ENCODE results near the gene PLS1. TPM values are rescaled to one million over a fixed set of nuclear protein-coding genes. Genes with fewer than 3 reads are reported as not detected.

The PLS1 gene
- polyA plus RNA-seq, 1 of the 3 experiments (the other 2 are of a cell fraction) = 2.9 TPM

DNA sequence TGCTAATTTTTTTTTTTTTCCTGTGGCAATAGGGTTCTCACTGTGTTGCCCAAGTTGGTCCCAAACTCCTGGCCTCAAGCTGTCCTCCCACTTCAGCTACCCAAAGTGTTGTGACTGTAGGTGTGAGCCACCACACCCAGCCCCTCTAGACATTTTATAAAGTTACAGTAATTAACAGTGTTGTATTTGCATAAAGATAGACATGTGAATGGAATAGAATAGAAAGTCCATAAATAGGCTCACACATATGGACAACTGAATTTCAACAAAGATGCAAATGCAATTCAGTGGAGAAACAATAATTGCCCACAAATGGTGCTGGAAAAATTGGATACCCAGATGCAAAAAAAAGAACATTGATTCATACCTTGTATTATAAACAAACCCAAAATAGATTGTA, 39.9 kb downstream of the PLS1 start:
- ChIA-PET POLR2A (no interaction called here), CTCF (no interaction called here)
- Histone ChIP-seq H3K9me3 (no peaks in the 10 kb centered on the region), H4K20me1 (ENCODE audit: insufficient read depth) (no peaks in the 10 kb centered on the region), H3K79me2 (ENCODE audit: insufficient read depth) (no peaks in the 10 kb centered on the region), H3K9ac (no peak overlapping the region), H3K36me3 (replicated peaks in 1 of 2; ENCODE audit: control insufficient read depth in 1 of 2, insufficient read depth in 2 of 2, low read length in 1 of 2) (no peaks in the 10 kb centered on the region), H3K27ac (ENCODE audit: low read depth in 2 of 2, low read length in 1 of 2) (no peak overlapping the region), H3K4me1 (ENCODE audit: control insufficient read depth in 1 of 2, insufficient read depth in 2 of 2, low read depth in 1 of 2, low read length in 1 of 2) (no peaks in the 10 kb centered on the region), H3K9me2 (no peaks in the 10 kb centered on the region), H3F3A (replicated peaks; ENCODE audit: insufficient read depth) (no peaks in the 10 kb centered on the region), H3K27me3 (ENCODE audit: insufficient read depth) (no peaks in the 10 kb centered on the region), H3K4me3 (ENCODE audit: low read depth in 2 of 2, low read length in 1 of 2) (no peak overlapping the region), H3K4me2 (no peak overlapping the region), H2AFZ (ENCODE audit: low read depth) (no peak overlapping the region)
- no peak for DNase-seq
- TF ChIP-seq, protein P1, sequence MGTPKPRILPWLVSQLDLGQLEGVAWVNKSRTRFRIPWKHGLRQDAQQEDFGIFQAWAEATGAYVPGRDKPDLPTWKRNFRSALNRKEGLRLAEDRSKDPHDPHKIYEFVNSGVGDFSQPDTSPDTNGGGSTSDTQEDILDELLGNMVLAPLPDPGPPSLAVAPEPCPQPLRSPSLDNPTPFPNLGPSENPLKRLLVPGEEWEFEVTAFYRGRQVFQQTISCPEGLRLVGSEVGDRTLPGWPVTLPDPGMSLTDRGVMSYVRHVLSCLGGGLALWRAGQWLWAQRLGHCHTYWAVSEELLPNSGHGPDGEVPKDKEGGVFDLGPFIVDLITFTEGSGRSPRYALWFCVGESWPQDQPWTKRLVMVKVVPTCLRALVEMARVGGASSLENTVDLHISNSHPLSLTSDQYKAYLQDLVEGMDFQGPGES (IDR thresholded peaks at IDR 0.05; ENCODE audit: low read depth, low read length) = no peak
- TF ChIP-seq NRF1 (IDR thresholded peaks at IDR 0.05; ENCODE audit: low read depth, low read length) (no peak), FOSL2 (IDR thresholded peaks at IDR 0.05; ENCODE audit: borderline replicate concordance, low read depth) (no peak), EZH2phosphoT487 (IDR thresholded peaks at IDR 0.05; ENCODE audit: borderline replicate concordance, low read depth) (no peak), MEF2A (IDR thresholded peaks at IDR 0.05; ENCODE audit: borderline replicate concordance, low read depth) (no peak), JUND (IDR thresholded peaks at IDR 0.05) (no peak), POLR2AphosphoS5 (IDR thresholded peaks at IDR 0.05; ENCODE audit: low read depth, low read length) (no peak), RCOR1 (IDR thresholded peaks at IDR 0.05; ENCODE audit: low read length) (no peak), SMC3 (IDR thresholded peaks at IDR 0.05; ENCODE audit: low read depth, low read length) (no peak), TCF12 (IDR thresholded peaks at IDR 0.05) (no peak), NFIC (IDR thresholded peaks at IDR 0.05; ENCODE audit: borderline replicate concordance) (no peak), YY1 (IDR thresholded peaks at IDR 0.05; ENCODE audit: low read depth) (no peak), RFX5 (IDR thresholded peaks at IDR 0.05; ENCODE audit: low read length) (no peak)
- TF ChIP-seq, protein P2, sequence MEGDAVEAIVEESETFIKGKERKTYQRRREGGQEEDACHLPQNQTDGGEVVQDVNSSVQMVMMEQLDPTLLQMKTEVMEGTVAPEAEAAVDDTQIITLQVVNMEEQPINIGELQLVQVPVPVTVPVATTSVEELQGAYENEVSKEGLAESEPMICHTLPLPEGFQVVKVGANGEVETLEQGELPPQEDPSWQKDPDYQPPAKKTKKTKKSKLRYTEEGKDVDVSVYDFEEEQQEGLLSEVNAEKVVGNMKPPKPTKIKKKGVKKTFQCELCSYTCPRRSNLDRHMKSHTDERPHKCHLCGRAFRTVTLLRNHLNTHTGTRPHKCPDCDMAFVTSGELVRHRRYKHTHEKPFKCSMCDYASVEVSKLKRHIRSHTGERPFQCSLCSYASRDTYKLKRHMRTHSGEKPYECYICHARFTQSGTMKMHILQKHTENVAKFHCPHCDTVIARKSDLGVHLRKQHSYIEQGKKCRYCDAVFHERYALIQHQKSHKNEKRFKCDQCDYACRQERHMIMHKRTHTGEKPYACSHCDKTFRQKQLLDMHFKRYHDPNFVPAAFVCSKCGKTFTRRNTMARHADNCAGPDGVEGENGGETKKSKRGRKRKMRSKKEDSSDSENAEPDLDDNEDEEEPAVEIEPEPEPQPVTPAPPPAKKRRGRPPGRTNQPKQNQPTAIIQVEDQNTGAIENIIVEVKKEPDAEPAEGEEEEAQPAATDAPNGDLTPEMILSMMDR (IDR thresholded peaks at IDR 0.05) = no peak
- TF ChIP-seq, protein P3, sequence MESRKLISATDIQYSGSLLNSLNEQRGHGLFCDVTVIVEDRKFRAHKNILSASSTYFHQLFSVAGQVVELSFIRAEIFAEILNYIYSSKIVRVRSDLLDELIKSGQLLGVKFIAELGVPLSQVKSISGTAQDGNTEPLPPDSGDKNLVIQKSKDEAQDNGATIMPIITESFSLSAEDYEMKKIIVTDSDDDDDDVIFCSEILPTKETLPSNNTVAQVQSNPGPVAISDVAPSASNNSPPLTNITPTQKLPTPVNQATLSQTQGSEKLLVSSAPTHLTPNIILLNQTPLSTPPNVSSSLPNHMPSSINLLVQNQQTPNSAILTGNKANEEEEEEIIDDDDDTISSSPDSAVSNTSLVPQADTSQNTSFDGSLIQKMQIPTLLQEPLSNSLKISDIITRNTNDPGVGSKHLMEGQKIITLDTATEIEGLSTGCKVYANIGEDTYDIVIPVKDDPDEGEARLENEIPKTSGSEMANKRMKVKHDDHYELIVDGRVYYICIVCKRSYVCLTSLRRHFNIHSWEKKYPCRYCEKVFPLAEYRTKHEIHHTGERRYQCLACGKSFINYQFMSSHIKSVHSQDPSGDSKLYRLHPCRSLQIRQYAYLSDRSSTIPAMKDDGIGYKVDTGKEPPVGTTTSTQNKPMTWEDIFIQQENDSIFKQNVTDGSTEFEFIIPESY (IDR thresholded peaks at IDR 0.05; ENCODE audit: borderline replicate concordance, low read depth) = no peak
- TF ChIP-seq, protein P4, sequence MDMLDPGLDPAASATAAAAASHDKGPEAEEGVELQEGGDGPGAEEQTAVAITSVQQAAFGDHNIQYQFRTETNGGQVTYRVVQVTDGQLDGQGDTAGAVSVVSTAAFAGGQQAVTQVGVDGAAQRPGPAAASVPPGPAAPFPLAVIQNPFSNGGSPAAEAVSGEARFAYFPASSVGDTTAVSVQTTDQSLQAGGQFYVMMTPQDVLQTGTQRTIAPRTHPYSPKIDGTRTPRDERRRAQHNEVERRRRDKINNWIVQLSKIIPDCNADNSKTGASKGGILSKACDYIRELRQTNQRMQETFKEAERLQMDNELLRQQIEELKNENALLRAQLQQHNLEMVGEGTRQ (IDR thresholded peaks at IDR 0.05; ENCODE audit: borderline replicate concordance, low read depth, low read length) = no peak

Measured in SK-N-SH (cell line).